Neuron (in vitro differentiated cells): Measurements from ENCODE around the gene PRKCZ.
A peak's percentile ranks its signal among the peaks of the same experiment; 100 is the strongest.

ENCODE experiments used
- H2AFZ ChIP-seq: one replicate; pipeline ENCODE4 v1.6.1; 2013; ENCODE audit warnings: low read depth, mild to moderate bottlenecking, inconsistent platforms, low read length, moderate library complexity
- H3K27me3 ChIP-seq: one replicate; pipeline ENCODE4 v1.6.1; 2013; ENCODE audit warnings: low read length; ENCODE audit not compliant: insufficient read depth
- H3K36me3 ChIP-seq: one replicate; pipeline ENCODE4 v1.6.1; 2013; ENCODE audit warnings: low read length; ENCODE audit not compliant: insufficient read depth
- H3K4me1 ChIP-seq: one replicate; pipeline ENCODE4 v1.6.1; 2013; ENCODE audit warnings: low read length; ENCODE audit not compliant: insufficient read depth
- H3K4me3 ChIP-seq: 2 replicates; pipeline ENCODE4 v1.5.1; 2013; ENCODE audit warnings: mild to moderate bottlenecking, low read length, moderate library complexity
- H3K9me3 ChIP-seq: one replicate; pipeline ENCODE4 v1.6.1; 2013; ENCODE audit warnings: low read length

PRKCZ gene

GRCh38 chr1:2213576-2214505, 163.6 kb downstream of the PRKCZ start:
- Histone ChIP-seq H3K4me1 (peaks cover 42% of the 10 kb centered on the region), H3K36me3 (no peaks in the 10 kb centered on the region), H2AFZ (no peak overlapping the region), H3K4me3 (no peak overlapping the region), H3K27me3 (no peaks in the 10 kb centered on the region), H3K9me3 (no peaks in the 10 kb centered on the region)

DNA sequence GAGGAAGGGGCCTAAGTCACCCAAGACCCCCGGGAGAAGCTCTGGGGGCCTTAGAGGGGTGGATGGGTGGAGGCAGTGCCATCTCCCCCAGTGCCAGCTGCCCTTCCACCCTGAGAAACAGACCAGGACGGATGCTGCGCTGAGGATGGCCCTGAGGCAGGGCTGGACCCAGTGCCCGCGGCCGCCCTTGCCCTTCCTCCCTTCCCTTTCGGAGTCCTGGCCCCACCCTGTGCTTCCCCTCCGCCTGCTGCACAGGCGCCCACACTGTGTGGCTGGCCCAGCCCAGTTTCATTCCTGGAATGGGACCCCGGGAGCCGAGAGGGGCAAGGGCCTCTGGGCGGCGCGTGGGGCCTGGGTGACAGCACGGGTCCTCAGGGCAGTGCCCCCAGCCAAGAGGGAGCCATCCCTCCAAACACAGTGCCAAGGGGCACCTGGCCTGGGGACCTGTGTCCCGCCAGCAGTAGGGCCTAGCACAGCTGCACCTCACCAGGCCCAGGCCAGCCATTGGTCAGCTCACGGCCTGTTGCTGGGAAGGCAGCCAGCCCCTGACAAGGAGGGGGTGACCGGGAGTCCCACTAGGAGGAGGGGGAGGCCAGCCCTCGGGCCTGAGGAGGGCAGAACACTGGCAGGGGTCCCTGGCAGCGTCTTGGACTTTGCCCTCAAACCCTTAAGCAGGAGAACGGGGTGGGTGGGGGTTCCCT, 164.5 kb downstream of the PRKCZ start:
- no peak overlapping the region for H2AFZ ChIP-seq
- no peaks in the 10 kb centered on the region for H3K36me3 ChIP-seq
- no peak overlapping the region for H3K4me3 ChIP-seq
- no peaks in the 10 kb centered on the region for H3K27me3 ChIP-seq
- H3K4me1 ChIP-seq, result peaks cover 36% of the 10 kb centered on the region
- no peaks in the 10 kb centered on the region for H3K9me3 ChIP-seq

DNA sequence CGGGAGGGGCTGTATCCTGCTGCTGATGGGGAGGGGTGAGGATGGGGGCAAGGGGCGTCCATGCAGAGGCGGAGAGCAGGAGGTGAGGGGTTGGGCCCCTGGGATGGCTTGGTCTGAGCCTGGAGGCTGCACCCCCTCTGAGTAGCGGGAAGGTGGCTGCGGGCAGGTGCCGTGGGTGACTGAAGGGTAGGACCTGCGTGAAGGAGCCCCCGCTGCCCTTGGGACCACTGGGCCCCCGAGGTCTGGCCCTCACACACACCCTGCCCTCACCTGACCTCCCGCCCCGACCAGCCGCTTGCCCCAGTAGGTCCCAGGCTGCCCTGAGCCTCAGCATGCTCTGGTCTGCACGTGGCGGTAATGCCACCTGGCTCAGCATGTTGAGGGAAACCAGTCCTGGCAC, 165.1 kb downstream of the PRKCZ start:
- Histone ChIP-seq H3K27me3 (no peaks in the 10 kb centered on the region), H3K36me3 (no peaks in the 10 kb centered on the region), H3K4me3 (no peak overlapping the region), H3K4me1 (peaks cover 34% of the 10 kb centered on the region), H3K9me3 (no peaks in the 10 kb centered on the region), H2AFZ (no peak overlapping the region)

DNA sequence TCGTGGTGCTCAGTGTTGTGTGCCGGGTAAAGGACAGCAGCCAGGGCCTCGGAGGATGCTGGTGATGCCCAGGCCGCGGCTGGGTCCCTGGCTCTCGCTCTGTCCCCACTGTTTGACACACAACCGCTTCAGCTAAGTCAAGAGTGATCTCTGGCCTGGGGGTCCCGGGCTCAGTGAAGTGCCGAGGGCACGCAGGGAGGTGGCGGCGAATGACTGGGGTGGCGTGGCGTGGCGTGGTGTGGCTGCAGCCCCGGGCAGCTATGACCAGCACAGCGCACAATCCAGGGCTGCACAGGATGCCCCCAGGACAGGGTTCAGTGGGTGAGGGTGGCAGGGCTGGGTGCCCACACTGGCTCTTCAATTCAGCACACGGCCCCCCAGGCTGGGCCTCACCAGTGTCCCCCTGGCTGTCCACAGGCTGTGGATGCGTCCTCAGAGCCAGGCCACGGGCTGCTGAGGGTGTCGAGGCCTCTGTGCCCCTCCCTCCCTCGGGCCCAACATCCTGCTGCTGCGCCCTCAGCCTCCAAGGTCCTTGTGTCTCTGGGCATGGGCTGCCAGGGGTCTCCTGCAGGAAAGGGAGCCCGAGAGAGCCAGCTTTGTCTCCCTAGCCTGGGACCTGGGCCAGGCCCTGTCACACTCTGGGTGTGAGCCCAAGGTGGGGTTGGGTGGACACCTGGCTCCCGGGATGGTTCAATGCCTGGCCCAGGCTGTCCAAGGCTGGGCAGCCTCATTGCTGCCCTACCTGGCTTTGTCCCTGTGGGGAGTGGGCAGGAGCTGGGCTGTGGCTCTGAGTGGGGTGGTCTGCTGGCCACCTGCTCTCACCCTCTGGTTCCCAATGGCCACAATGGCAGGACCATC, 165.9 kb downstream of the PRKCZ start:
- H3K9me3 ChIP-seq, result no peaks in the 10 kb centered on the region
- H2AFZ ChIP-seq, result no peak overlapping the region
- H3K27me3 ChIP-seq, result no peaks in the 10 kb centered on the region
- H3K36me3 ChIP-seq, result no peaks in the 10 kb centered on the region
- H3K4me3 ChIP-seq, result no peak overlapping the region
- H3K4me1 ChIP-seq, result peaks cover 34% of the 10 kb centered on the region

GRCh38 chr1:2216767-2217058, 166.5 kb downstream of the PRKCZ start:
- no peak overlapping the region for H3K4me3 ChIP-seq
- peaks cover 34% of the 10 kb centered on the region for H3K4me1 ChIP-seq
- H3K9me3 ChIP-seq, result no peaks in the 10 kb centered on the region
- no peaks in the 10 kb centered on the region for H3K36me3 ChIP-seq
- no peak overlapping the region for H2AFZ ChIP-seq
- no peaks in the 10 kb centered on the region for H3K27me3 ChIP-seq

- no peaks in the 10 kb centered on the region for H3K4me1 ChIP-seq
- no peaks in the 10 kb centered on the region for H3K9me3 ChIP-seq
- no peaks in the 10 kb centered on the region for H3K36me3 ChIP-seq
- H2AFZ ChIP-seq, result no peak overlapping the region
- no peak overlapping the region for H3K4me3 ChIP-seq
- H3K27me3 ChIP-seq, result no peaks in the 10 kb centered on the region
These were observed 171.1 kb downstream of the PRKCZ start for GRCh38 chr1:2221271-2221670.

DNA sequence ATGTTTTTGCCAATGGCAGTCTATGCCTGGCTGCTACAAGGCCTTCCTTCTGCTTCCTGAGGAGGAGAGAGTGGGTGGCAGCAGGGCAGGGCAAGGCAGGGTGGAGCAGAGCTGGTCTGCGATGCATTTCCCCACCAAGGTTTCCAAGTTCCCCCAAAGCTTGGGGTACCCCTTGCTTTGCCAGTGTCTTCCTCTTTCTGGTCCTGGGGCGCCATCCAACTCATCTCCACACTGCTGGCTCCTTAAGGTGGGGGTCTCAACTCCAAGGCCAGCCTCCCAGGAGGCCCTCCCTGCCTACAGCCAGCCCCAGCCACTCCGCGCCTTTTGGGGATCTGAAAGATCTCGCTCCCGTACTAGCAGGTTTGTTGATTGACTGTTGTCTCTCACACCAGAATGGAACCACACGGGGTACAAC, 174.0 kb downstream of the PRKCZ start:
- H3K4me3 ChIP-seq, result no peak overlapping the region

GRCh38 chr1:2224631-2225428, 174.6 kb downstream of the PRKCZ start:
- Histone ChIP-seq H3K4me1 (peaks cover 3% of the 10 kb centered on the region), H3K27me3 (no peaks in the 10 kb centered on the region), H3K36me3 (no peaks in the 10 kb centered on the region), H3K9me3 (no peaks in the 10 kb centered on the region), H3K4me3 (no peak overlapping the region), H2AFZ (no peak overlapping the region)

More for the DNA sequence above, 174.0 kb downstream of the PRKCZ start:
- no peaks in the 10 kb centered on the region for H3K27me3 ChIP-seq
- H3K9me3 ChIP-seq, result no peaks in the 10 kb centered on the region
- H3K36me3 ChIP-seq, result no peaks in the 10 kb centered on the region
- H3K4me1 ChIP-seq, result peaks cover 3% of the 10 kb centered on the region
- H2AFZ ChIP-seq, result no peak overlapping the region

DNA sequence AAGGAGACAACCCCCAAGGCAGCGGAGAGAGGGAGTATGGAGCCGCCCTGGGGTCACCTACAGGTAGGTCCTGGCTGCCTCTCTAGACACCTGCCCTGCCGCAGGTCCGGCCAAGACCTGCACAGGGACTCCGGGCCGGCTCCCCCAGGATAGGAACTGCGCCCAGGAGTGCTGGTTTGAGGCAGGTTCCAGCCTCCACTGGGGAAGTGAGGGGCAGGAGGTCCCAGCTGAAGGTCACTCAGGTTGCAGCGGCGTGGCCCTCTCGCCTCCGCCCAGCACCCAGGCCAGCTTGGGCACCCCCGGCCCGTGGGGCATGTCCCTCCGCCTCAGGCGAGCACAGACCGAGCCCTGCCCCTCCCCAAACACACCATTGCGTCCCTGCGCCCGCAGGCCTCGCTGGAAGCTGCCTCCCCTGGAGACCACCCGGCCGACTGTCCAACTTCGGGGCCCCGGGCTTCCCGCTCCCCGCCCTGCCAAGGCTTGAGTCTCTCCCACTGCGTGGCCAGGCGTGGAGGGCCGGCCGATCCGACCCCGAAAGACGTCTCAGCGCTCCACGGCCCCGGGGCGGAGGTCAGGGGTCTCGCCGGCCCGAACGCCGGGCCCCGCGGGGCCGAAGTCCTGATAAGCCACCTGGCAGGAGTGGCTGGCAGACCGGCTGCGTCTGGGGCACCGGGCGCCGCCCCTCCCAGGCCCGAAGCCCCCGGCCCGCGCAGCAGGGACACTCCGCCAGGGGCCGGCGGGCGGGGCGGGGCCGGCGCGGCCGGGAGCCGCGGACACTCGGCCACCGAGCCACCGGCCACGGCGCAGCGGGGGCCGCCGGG, 176.5 kb downstream of the PRKCZ start:
- Histone ChIP-seq H2AFZ (no peak overlapping the region), H3K4me3 (peak overlapping the region; percentile 76), H3K27me3 (no peaks in the 10 kb centered on the region), H3K36me3 (no peaks in the 10 kb centered on the region), H3K9me3 (no peaks in the 10 kb centered on the region), H3K4me1 (peaks cover 12% of the 10 kb centered on the region)

- peaks cover 20% of the 10 kb centered on the region for H3K4me1 ChIP-seq
- peak overlapping the region; percentile 76 for H3K4me3 ChIP-seq
- no peaks in the 10 kb centered on the region for H3K27me3 ChIP-seq
- no peak overlapping the region for H2AFZ ChIP-seq
- no peaks in the 10 kb centered on the region for H3K9me3 ChIP-seq
- no peaks in the 10 kb centered on the region for H3K36me3 ChIP-seq
These were observed 177.3 kb downstream of the PRKCZ start for GRCh38 chr1:2227346-2228156.

- H3K4me3 ChIP-seq, result peak within 1 kb of the TSS; percentile 86
- H2AFZ ChIP-seq, result no peak within 1 kb of the TSS
- H3K27me3 ChIP-seq, result no peaks in the 10 kb centered on the region
- no peaks in the 10 kb centered on the region for H3K9me3 ChIP-seq
- no peaks in the 10 kb centered on the region for H3K36me3 ChIP-seq
- peaks cover 27% of the 10 kb centered on the region for H3K4me1 ChIP-seq
These were observed 178.0 kb downstream of the PRKCZ start, which contains the start of gene SKI for GRCh38 chr1:2228157-2228594. SKI (plus strand) TSS chr1:2228319; CDS start chr1:2228767, 448 bp downstream.
